HG03439 (cell line): Measurements from ENCODE around the gene KPNA1.

ENCODE experiments used
- ATAC-seq: cut with Tn5 transposase; IDR thresholded peaks from one replicate; pipeline ENCODE4 v1.9.1; 2021; ENCODE audit warnings: mild to moderate bottlenecking, moderate library complexity; ENCODE audit not compliant: unreplicated experiment

KPNA1 gene

DNA sequence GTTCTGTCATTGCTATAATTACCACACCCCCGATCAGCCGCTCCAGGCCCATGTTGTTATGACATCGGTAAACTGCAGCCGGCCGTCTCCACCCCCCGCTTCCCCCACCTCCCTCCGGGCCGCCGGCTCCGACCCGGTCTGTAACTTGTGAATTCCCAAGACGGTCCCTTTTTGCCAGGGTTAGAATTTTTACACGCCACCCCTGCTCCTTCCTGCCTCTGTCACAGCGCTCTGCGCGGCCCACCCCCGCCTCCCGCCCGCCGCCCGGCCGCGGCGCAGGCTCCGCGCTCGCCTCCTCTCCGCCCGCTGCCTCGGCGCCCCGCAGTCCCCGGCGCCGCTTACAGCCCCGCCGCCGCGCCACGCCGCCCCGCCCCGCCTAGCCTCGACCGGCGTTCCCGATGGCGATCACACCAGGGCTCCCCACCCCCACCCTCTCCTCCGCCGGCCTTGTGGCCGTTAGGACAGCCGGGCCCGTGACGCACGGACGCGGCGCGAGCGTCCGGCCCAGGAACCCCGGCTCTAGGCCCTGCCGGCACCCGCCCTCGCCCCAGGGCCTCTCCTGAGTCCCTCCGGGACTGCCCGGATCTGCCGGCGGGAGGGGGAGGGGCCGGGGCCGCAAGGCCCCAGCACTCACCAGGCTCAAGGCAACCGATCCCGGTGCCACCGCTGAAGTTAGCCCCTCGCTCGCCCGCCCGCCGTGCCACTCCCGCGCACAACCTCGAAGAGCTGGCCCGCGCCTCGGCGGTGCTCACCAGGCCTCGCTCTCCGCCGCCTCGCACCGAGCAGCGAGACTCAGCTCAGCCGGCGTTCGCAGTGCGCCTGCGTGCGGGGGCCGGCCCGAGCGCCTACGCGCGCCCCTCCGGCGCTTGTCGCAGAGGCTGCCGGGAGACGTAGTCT lies at the start of gene KPNA1:
Gene KPNA1 (minus strand): TSS at position 817 of the 897 bp plus-strand sequence. CDS start 18,374 bp downstream, outside the sequence.
- ATAC-seq: peak; percentile 83

DNA sequence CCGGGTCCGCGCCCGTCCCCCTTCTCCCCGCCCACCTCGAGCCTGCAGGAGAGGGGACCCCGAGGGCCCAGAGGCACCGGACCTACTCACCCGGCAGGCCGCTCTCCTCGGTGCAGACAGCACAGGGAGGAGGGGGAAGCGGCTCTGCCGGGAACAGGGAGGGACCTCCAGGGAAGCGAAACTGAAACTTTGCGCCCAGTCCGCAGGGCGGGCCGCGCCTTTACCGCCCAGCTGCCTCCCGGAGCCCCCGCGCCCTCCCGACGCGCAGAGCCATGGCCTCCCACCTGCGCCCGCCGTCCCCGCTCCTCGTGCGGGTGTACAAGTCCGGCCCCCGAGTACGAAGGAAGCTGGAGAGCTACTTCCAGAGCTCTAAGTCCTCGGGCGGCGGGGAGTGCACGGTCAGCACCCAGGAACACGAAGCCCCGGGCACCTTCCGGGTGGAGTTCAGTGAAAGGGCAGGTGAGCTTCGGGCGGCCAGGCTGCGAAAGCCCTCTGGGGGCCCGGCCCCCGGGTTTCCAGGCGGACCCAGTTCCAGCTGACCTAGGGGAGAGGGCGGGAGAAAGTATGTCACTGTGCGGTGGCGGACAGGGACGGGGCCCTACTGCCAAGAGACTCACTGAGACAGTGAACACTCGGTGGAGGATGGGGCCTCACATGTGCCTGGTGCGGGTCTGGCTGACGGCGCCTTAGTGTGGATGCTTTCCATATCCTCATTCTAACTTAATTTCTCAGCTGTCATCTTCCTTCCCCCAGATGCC lies 49.6 kb upstream of the KPNA1 start, which contains the start of the genes DTX3L and PARP9:
Gene DTX3L (plus strand): TSS at position 184 of the 758 bp plus-strand sequence. CDS start 89 bp downstream, at position 273.
Gene PARP9 (minus strand): TSS at position 146 of the 758 bp plus-strand sequence. CDS start 4,680 bp downstream, outside the sequence.
- peak; percentile 68 for ATAC-seq

DNA sequence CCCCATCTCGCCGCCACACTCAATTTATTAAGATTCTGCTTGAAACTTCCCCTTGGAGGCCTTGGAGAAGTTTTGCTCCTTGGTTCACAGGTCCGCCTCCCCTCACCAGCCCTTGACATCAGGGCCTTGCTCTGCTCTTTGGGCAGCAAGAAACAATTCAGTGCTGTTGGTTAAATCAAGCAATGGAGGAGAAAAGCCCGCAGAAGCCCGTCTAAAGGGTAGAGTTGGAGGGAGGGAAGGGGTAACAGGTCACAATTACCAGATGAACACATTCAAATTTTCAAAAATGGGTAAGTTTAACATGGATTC lies 48.9 kb upstream of the KPNA1 start:
- no peak for ATAC-seq

DNA sequence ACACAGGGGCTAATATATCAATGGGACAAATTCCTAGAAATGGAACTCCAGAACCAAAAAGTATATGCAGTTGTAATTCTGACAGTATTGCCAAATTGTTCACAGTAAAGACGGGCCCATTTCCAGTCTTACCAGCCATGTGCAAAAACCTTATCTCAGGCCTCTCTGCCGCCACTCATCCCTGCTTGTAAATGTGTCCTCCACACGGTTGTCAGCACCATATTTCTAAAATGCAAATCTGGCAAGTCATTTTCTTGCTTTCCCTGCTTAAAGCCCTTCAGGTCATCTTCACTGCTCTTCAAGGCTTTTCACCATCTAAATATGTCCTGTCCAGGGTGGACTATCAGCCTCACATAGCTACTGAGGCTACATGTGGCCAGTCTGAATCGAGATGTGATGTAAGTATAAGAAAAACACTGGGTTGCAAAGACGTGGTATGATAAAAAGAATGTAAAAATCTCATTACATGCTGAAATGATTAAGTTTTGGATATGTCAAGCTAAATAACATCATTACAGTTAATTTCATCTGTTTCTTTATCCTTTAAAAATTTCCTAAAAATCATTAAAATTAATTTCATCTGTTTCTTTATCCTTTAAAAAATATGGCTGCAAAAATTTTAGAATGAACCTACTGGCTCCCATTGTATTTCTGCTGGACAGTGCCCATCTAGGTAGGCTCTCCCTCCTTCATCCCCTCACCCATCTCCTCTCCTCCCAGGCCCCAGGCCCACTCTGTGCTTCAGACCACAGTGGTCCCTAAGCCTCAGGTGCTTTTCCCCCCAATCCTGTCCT lies 48.4 kb upstream of the KPNA1 start:
- ATAC-seq: no peak

DNA sequence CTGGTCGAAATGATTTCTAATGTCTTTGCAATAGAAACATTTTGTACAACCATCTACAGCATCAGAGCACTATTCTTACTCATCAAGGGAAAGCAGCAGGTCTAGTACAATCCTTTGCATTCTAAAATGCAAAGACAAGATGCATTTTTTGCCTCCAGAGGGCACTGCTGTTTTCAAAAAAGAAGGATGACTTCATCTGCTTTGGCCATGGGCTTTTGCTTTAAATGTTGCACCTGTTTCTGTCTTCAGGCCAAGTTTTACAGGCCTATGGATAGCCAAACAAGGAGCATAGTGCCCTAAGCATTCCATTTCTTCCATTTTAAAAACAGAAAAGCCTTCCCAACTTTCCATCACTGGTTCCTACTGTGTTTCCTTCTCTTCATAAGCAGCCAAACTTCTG lies 45.9 kb upstream of the KPNA1 start:
- no peak for ATAC-seq

DNA sequence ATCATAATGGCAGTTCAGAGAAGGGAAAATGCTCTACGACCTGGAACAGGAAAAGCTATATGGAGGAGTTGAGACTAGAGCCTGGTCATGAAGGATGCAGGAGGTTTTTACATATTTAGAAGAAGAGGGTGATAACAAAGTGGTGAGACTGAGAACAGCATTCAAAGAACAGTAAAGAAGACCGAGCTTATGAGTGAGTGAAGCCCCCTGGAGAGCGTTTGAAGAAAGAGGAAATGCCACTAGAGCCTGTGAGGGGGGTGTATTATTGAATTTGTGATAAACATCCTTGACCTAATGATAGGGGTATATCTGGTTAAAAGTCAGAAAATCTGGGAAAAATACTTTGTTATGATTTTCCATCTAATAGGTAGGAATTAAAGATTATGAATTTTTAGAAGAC lies 45.2 kb upstream of the KPNA1 start:
- ATAC-seq: no peak

DNA sequence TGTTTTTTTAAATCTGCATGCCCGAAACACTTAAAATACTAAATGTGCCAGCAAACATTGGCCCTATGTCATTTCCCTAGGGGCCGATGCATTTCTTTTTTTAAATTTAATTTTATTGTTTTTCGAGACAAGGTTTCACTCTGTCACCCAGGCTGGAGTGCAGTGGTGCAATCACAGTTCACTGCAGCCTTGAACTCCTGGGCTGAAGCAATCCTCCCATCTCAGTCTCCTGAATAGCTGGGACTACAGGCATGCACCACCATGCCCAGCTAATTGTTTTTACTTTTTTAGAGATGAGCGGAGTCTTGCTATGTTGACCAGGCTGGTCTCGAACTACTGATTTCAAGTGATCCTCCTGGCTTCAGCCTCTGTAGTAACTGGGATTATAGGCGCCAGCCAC lies 43.9 kb upstream of the KPNA1 start:
- no peak for ATAC-seq

DNA sequence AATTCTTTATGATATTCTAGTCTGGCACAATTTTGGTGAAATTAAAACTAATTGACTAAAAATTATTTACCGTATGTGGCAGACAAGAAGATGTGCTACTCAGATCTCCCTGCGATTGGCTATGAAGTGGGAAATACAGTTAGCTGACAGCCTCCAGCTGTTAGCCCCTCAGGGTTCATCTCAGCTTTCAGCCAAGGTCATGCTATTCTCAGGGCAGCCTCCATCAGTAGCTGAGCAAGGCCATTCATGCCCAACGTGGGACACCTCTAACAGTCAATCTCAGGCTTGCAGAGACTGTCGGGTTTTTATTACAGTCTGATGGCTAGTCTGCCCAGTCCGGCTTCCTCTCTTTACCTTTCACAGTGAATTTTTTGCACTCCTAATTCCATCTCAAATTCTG lies 42.6 kb upstream of the KPNA1 start:
- ATAC-seq: no peak

DNA sequence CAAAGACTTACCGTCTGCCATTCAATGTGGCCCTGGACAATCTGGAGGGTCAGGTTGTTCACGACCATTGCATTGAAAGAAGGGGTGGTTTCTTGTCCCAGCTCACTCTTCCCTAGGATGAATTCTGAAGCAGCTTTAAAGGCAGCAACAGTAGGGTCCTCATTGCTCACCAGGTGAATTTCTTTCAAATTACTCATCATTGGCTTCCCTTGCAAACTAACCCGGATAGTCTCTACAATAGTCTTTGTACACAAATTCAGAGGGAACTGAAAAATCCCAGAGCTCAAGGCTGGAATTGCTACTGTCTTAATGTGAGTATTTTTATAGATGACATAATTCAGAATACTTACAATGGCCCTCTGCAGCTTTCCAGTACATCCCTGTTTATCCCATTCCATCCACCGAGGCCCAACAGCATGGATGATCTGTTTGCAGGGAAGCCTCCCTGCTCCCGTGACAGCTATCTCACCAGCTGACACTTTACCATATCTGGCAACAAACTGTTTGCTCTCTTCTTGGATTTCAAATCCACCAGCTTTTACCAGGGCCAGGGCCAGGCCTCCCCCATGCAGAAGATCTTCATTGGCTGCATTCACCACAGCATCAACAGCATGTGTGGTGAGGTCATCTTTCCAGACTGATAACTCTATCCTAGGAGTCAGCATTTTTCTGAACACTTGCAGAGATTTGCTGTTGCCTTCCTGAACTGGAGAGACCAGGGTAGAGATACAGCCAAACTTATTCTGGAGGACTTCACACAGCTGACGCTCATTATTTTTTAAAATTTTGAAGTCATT lies 40.7 kb upstream of the KPNA1 start:
- ATAC-seq: no peak

DNA sequence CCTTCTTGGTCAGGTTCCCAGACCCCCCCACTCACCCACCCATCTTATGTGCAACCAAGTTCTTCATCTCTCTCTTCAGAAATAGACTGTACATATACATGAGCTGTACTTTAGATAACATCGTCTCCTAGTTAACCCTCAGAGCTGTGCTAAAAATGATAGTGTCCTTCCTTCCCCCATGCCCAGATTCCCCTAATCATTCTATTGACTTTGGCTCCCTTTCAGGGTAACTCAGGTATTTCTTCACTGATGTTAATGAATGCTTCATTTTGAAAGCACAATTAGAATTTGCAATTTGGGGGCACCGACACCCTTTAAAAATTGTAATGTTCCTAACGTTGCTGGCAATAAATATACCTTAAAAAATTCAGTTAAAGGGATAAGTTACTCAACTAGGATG lies 38.4 kb upstream of the KPNA1 start:
- ATAC-seq: no peak

DNA sequence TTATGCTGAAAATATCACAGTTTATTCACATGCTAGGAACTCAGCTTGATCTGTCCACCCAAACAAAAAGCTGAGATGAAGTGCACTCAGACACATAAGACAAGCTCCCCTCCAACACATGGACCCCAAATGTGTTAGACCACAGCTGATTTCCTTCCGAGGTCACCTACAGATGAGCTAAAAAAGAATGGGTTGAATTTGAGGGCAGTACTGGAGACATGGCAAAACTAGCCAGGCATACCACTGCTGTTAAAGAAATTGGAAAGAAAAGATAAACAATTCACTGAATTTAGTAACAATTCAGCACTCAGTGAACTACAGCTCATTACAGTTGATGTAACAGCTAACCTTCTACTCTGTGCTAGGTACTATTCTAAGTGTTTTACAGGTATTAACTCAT lies 33.9 kb upstream of the KPNA1 start:
- no peak for ATAC-seq

DNA sequence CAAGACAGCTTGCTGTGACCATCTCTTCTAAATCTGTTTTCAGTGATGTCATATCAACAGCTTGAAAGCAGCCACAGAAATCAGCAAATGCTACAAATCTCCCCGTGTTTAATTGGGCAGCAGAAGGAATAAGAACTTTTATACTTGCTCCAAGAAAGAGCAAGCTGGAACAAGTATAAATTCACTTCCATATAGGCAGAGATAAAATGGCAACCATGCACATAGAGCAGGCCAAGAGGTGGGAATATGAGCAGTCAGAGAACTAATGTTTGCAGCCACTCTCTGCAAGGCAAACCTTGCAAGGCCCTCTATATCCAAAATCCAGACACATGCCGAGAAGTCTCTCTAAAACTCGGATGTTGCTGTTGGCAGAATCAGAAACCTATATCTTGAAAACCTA lies 33.3 kb upstream of the KPNA1 start:
- ATAC-seq: no peak

DNA sequence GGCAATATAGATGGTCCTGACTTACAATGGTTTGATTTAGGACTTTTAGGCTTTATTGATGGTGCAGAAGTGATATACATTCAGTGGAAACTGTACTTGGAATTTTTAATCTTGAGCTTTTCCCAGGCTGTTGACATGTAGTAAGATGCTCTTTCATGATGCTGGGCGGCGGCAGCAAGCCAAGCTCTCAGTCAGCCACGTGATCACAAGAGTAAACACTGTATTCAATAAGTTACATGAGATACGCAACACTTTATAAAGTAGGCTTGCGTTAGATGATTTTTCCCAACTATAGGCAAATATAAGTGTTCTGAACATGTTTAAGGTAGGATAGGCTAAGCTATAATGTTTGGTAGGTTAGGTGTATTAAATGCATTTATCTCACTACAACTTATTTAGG lies 31.4 kb upstream of the KPNA1 start:
- no peak for ATAC-seq

DNA sequence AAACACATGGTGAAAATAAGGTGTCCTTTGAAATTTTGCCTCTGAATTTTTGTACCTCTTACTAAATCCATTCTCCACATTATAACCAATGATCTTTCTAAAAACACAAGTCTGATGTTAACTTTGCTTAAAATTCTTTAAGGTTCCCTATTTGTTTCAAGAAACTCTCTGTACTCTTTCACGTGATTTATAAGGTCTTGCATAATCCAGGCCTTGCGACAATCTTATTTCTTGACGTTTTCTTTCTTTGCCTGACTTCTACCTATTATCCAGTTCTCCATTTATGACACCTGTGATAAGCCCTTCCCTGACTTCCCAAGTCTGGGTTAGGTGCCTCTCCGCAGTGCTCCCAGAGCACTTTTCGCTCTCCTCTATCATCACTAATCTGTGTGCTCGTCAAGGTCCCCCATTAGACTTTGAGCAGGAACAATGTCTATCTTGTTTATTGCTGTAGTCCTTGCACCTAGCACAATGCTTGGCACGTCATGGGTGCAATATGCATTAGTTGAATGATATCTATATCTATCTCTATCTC lies 24.3 kb upstream of the KPNA1 start:
- ATAC-seq: no peak

DNA sequence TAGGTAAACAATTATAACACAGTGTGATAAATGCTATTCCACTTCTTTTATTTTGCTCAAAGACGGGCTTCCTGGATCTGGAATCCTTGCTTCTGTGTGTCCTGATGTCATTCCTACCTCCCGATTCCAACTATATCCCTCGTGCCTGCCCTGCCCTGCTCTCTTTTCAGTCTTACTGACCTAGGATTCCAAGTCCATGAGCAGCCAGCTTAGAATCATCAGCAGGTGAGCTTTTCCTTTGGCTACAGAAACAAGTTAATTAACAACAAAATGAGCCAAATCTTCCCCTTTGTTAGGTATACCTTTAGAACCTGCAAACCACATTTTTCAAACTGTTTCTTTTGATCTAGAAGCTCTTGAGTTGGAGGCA lies 21.9 kb upstream of the KPNA1 start:
- no peak for ATAC-seq

DNA sequence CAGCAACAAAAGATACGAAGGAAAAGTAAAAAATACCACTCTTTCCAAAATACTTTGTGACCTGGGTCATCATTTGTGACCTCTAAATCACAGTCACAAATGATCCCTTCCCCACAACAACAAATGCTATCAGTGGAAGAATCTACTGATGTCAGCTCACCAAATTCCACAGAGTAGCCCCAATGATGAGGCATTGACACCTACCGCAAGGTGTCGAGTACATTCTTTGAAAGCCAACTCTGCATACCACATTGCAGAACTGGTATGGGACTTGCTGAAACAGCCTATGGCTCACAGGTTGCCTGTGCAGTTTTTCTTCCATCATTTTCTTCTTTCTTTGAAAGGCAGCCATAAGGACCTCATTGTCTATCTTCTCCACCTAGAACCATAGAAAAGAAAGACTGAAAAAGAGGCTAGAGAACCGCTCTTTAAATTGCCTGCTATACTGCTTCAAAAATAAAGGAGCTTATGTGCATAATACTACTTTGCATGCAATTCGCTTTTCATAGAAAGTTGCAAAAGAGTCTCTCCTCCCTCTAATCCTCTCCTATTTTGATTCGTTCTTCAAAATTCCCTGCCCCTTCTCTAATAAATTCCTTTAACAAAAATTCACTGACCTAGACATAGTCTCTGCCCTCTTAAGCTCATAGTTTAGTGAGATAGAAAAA lies 21.4 kb upstream of the KPNA1 start:
- no peak for ATAC-seq

DNA sequence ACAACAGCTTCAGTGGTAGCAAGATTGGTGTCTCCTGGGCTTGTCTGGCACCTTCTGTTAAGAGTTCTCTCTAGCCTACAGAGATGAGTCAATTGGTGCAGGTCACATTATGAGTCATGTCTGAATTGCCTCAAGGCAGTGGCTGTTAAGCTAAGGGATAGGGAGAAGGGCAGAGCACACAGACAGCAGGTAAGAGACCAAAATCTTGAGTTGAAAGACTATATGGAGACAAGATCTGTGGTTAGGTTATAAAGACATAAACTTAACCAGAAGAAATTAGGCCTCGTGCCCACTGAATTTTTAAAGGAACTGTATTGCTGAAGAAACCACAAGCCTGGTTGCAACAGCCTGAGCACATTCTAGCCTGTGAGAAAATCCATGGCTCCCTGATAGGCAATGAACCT lies 19.2 kb upstream of the KPNA1 start:
- ATAC-seq: peak; percentile 98

DNA sequence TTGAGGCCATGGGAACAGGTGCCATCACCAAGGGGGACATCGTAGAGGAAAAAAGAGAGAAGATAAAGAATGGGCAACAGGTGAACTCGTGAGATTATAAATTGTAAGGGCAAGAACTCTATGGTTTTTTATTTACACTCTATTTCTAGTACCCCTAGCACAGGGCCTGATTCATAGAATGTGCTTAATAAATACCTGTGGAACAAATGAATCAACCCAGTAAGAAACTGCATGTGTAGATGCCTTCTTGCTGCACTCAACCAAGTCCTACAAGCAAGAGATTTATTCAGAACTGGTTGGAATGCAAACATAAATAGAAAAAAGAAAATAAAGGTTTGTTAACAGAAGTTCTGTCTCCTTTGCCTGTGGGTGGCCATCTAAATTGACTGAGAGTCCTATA lies 18.7 kb upstream of the KPNA1 start:
- peak; percentile 6 for ATAC-seq

DNA sequence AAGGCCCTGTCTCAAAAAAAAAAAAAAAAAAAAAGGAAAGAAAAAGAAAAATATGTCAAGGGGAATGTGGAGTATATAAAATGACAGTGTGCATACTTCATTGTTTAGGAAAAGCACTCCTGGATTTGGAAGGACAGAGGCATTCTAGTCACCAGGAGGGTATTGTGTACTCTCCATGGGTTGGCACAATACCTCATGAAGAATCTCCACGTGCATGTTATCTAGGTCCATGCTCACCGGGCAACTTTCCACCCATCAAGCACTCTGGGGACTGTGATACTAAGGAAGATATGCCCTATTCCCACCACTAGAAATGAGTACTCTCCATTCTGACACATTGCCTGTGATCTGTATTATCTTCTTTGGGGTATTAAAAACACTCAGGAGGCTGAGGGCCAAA lies 15.4 kb upstream of the KPNA1 start:
- ATAC-seq: no peak

DNA sequence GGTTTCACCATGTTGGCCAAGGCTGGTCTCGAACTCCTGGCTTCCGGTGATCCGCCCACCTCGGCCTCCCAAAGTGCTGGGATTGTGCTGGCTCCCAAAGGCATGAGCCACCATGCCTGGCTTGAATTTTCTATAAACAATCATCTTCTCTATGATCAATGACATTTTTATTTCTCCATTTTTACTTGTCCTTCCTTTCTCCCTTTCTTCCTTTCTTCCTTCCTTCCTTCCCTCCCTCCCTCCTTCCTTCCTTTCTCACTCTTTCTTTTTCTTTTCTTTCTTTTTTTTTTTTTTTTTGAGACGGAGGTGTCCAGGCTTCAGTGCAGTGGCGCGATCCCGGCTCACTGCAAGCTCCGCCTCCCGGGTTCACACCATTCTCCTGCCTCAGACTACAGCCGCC lies 8.6 kb upstream of the KPNA1 start:
- no peak for ATAC-seq
